Erythroblast (primary cell): Measurements from ENCODE around the gene USP35.

Source experiments
- DNase-seq, 2 experiments: peaks; one replicate each; lab custom pipeline; 2025; lab: John Stamatoyannopoulos, UW
- GATA1 ChIP-seq: IDR thresholded peaks from 2 replicates; pipeline ENCODE4 v1.6.1; 2011; ENCODE audit warnings: low read depth, mild to moderate bottlenecking, control low read depth, low read length, moderate library complexity
- POLR2A ChIP-seq: IDR thresholded peaks from 2 replicates; pipeline ENCODE4 v1.6.1; 2011; ENCODE audit warnings: mild to moderate bottlenecking, low read length

Gene USP35

GRCh38 chr11:78180751-78181150 is 8.0 kb upstream of the USP35 start:
- TF ChIP-seq GATA1 (no peak), POLR2A (no peak)
- no peak for DNase-seq

GRCh38 chr11:78181185-78181584 is 7.5 kb upstream of the USP35 start:
- TF ChIP-seq POLR2A: no peak
- no peak for TF ChIP-seq GATA1

GRCh38 chr11:78187366-78188285 is 1.1 kb upstream of the USP35 start:
- DNase-seq: no peak
- TF ChIP-seq GATA1: no peak
- no peak for TF ChIP-seq POLR2A

More at GRCh38 chr11:78181185-78181584, 7.5 kb upstream of the USP35 start:
- DNase-seq: no peak

GRCh38 chr11:78189174-78189724 is 530 bp downstream of the USP35 start:
- no peak for DNase-seq

GRCh38 chr11:78189851-78190250 is 1.1 kb downstream of the USP35 start:
- TF ChIP-seq POLR2A (no peak), GATA1 (no peak)
- DNase-seq: no peak

More at GRCh38 chr11:78189174-78189724, 530 bp downstream of the USP35 start:
- no peak for TF ChIP-seq GATA1
- no peak for TF ChIP-seq POLR2A

GRCh38 chr11:78190374-78190773 is 1.7 kb downstream of the USP35 start:
- DNase-seq: no peak

GRCh38 chr11:78190871-78191538 is 2.3 kb downstream of the USP35 start:
- peak in 1 of 2 experiments; percentile 4 for DNase-seq

More at GRCh38 chr11:78190374-78190773, 1.7 kb downstream of the USP35 start:
- no peak for TF ChIP-seq POLR2A
- TF ChIP-seq GATA1: no peak

GRCh38 chr11:78192223-78192719 is 3.6 kb downstream of the USP35 start:
- DNase-seq: no peak
- TF ChIP-seq POLR2A: no peak
- TF ChIP-seq GATA1: no peak

More at GRCh38 chr11:78190871-78191538, 2.3 kb downstream of the USP35 start:
- TF ChIP-seq GATA1 (no peak), POLR2A (no peak)

- no peak for DNase-seq
- TF ChIP-seq POLR2A (no peak), GATA1 (no peak)
Observed at GRCh38 chr11:78192911-78193351, 4.2 kb downstream of the USP35 start.

GRCh38 chr11:78193806-78194205 is 5.1 kb downstream of the USP35 start:
- DNase-seq: no peak
- TF ChIP-seq GATA1: no peak
- TF ChIP-seq POLR2A: no peak

GRCh38 chr11:78194490-78194889 is 5.8 kb downstream of the USP35 start:
- TF ChIP-seq GATA1 (no peak), POLR2A (no peak)
- no peak for DNase-seq

- TF ChIP-seq GATA1 (no peak), POLR2A (no peak)
- DNase-seq: peak; percentile 11 to 28
Observed at GRCh38 chr11:78195917-78196560, 7.3 kb downstream of the USP35 start.

- TF ChIP-seq POLR2A (no peak), GATA1 (no peak)
- DNase-seq: no peak
Observed at GRCh38 chr11:78196661-78197091, 8.0 kb downstream of the USP35 start.
